LNCaP clone FGC (cell line): Measurements from ENCODE around the gene IPPK.

Experiments used
- DNase-seq: peaks from one replicate; pipeline ENCODE4 v3.0.0-alpha.2; 2011; ENCODE audit warnings: low read depth
- H3K4me3 ChIP-seq: 2 replicates; pipeline ENCODE4 v1.5.1; 2011; ENCODE audit warnings: mild to moderate bottlenecking, low read depth, low read length, control low read depth
- CTCF ChIP-seq: IDR thresholded peaks from 2 replicates; pipeline ENCODE4 v1.5.1; 2012; ENCODE audit warnings: mild to moderate bottlenecking; ENCODE audit not compliant: control insufficient read depth, insufficient read depth; ENCODE audit errors: extremely low read depth

The IPPK gene

DNA sequence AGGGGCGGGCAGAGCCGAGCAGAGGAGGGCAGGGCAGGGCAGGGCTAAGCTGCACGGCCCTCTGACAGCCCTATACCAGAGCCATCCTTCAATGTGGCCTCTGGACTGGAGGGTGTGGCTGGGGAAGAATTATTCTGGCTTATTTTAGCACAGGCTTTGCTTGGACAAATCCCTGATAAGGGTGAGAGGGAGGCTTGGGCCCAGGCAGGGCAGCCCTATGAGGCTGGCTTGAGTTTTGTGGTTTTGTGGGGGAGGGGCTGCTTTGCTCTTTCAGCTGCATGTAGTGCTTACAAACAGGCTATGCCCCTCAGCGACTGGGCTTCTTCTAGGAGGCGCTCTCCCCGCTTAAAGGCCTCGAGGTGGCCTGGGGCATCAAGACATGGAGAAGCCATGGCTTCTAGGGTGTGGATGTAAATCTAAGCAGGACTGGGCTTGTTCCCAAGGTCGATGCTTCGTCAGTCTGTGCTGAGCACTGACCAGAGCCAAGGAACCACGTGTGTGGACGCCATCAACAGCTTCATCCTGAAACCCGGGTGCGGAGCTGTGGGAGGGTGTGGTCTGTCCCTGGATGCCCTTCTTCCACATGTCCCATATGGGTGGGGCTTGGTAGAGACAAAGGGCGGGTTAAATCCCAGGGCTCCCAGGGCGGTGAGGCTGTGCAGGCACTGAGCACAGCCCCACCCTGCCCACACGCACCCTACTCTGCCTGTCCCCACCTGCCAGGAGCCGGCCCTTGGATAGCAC is 45.7 kb upstream of the IPPK start:
- TF ChIP-seq CTCF: no peak
- no peak for DNase-seq
- H3K4me3 ChIP-seq: no peak overlapping the region

GRCh38 chr9:92714787-92715487 is 45.0 kb upstream of the IPPK start:
- no peak for TF ChIP-seq CTCF
- DNase-seq: no peak
- no peak overlapping the region for H3K4me3 ChIP-seq

- H3K4me3 ChIP-seq: no peak overlapping the region
- TF ChIP-seq CTCF: no peak
- DNase-seq: no peak
These were observed 44.1 kb upstream of the IPPK start for GRCh38 chr9:92714016-92714415.

DNA sequence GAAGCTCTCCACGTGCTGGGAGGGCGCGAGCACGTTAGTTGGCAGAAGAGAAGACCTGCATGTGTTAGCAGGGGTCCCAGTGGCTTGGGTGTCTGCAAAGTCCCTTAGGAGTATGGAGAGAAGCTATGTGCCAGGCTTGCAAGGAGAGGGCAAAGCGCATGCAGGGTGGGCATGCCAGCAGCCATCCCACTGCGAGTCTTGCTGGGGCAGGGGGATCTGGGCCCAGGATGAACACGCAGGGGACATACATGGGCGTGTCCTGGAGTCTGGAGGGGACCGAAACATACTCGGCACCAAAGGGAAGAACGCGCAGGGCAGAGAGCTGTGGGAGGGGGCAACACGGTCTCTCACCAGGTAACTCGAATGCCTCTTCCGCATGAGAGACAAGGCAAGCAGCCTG is 43.6 kb upstream of the IPPK start:
- no peak for TF ChIP-seq CTCF
- no peak for DNase-seq
- H3K4me3 ChIP-seq: no peak overlapping the region

- H3K4me3 ChIP-seq: no peak overlapping the region
- no peak for DNase-seq
- no peak for TF ChIP-seq CTCF
These were observed 42.8 kb upstream of the IPPK start for GRCh38 chr9:92712767-92713166.

DNA sequence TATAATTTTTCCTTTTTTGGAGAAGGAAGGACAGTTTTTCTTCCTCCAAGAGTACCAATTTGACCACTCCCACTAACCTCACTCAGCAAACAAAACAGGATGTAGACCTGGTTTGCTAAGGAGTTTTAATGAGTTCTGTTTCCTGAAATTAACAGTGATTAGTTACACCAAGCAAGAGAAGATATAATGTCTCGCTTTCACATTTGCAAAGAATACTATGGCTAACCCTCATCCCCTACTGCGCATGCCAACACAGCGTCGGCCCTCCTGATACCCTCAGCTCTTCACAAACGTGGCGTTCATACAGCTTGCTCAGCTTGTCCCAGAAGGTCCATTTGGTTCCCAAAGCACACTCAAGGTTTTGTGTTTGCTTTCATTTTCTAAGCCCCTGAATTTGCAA is 41.9 kb upstream of the IPPK start:
- no peak for TF ChIP-seq CTCF
- no peak for DNase-seq
- no peak overlapping the region for H3K4me3 ChIP-seq
